SIG-M5 treated with dmso at 0.1 percent for 504 hours (cell line): ENCODE results near the gene HSD17B11.
A peak's percentile ranks its signal among the peaks of the same experiment; 100 is the strongest.
"Not testable (repeated sequence)": the region's sequence is repeated elsewhere in the genome, so short reads cannot be mapped to it uniquely, and the experiment has no call there.

Experiments
- DNase-seq: peaks from one replicate; lab custom pipeline; 2025; ENCODE audit not compliant: unreplicated experiment; lab: John Stamatoyannopoulos, UW

The HSD17B11 gene

DNA sequence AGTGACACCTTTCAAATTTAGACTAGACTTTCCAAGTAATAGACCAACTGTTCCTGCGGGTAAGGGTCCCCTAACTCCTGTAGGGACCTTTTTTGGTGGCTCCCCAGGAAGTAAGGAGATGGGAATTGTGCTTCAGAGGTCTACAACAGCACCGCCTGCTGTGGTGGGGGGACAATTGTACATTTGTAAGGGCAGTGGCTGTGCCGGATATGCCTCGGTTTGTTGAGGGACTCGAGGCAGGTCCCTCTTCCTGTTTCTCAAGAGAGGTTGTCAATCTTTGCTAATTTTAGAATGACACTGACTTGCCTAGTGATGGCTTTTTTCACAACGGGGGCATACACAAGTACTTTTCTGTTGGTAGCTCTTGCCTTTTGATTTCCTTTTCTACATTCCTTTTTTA is 15.5 kb upstream of the HSD17B11 start:
- peak; percentile 68 for DNase-seq

DNA sequence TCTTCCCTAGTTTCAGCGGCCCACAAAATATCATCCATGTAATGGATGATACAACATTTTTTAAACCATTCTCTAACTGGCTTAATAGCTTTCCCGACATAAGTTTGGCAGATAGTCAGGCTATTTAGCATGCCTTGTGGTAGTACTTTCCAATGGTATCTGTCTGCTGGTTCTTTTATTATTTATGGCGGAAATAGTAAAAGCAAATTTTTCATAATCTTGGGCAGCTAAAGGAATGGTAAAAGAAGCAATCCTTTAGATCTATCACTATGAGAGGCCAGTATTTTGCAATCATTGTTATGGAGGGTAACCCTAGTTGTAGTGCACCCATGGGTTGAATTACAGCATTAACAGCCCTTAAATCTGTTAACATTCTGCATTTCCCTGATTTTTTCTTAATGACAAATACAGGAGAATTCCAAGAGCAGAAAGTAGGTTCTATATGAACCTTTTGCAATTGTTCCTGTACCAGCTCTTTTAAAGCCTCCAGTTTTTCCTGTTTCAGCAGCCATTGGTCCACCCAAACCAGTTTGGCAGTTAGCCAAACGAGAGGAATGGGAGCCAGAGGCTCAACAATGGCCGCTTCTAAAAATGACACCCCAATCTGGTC is 14.3 kb upstream of the HSD17B11 start:
- no peak for DNase-seq

DNA sequence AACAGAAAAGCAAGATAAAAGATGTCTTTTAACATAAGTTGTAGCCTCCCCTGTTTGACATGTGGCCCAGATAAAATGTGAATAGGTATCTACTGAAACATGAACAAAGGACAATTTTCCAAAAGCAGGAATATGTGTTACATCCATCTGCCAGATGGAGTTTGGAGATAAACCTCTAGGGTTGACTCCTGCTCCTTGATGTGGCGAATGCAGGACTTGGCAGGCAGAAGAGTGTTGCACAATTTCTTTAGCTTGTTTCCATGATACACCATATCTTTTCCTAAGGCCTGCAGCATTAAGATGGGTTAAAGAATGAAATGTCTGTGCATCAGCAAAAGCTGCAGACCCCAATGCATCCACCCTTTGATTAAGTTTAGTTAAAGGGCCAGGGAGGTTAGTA is 12.7 kb upstream of the HSD17B11 start:
- DNase-seq: not testable (repeated sequence)

DNA sequence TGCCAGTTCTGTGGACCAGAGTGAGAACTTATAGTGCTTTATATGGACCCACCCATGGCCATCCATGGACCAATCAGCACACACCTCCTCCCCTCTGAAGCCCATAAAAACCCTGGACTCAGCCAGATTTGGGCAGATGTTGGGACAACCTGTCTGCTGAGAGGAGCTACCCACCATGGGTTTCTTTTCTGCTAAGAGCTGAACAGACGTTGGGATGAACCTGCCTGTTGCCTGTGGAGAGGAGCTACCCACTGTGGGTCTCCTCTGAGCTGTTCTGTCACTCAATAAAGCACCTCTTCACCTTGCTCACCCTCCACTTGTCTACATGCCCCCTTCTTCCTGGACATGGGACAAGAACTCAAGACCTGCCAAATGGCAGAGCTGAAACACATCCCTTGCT is 9.0 kb upstream of the HSD17B11 start:
- DNase-seq: no peak

DNA sequence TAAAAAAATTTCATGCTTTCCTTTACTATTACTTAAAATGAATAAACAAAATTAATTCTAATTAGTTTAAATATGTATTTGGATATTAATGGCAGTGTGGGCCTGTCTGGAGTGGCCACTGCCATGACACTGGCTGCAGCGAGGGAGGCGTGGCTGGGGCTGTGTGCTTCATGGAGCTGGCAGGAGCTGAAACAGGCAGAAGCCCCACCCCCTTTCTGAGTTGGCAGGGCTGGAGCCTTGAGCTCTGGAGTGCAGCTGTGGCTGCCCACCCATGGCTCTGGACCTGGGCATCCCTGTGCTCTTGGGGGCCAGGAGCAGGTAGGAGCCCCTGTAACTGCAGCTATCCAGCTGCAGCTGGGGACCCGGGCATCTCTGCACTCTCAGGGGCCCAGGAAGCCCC is 8.2 kb upstream of the HSD17B11 start:
- no peak for DNase-seq

DNA sequence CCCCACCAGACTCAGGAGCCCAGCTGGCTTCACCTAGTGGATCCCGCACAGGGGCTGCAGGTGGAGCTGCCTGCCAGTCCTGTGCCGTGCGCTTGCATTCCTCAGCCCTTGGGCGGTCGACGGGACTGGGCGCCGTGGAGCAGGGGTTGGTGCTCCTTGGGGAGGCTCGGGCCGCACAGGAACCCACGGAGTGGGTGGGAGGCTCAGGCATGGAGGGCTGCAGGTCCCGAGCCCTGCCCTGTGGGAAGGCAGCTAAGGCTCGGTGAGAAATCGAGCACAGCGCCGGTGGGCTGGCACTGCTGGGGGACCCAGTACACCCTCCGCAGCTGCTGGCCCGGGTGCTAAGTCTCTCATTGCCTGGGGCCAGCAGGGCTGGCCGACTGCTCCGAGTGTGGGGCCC is 4.9 kb upstream of the HSD17B11 start:
- DNase-seq: not testable (repeated sequence)

DNA sequence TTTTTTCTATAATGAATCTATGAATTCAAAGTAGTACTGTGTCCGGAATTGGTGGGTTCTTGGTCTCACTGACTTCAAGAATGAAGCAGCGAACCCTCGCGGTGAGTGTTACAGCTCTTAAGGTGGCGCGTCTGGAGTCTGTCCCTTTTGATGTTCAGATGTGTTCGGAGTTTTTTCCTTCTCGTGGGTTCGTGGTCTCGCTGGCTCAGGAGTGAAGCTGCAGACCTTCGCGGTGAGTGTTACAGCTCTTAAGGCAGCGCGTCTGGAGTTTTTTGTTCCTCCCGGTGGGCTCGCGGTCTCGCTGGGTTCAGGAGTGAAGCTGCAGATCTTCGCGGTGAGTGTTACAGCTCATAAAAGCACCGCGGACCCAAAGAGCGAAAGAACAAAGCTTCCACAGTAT is 4.1 kb upstream of the HSD17B11 start:
- not testable (repeated sequence) for DNase-seq

DNA sequence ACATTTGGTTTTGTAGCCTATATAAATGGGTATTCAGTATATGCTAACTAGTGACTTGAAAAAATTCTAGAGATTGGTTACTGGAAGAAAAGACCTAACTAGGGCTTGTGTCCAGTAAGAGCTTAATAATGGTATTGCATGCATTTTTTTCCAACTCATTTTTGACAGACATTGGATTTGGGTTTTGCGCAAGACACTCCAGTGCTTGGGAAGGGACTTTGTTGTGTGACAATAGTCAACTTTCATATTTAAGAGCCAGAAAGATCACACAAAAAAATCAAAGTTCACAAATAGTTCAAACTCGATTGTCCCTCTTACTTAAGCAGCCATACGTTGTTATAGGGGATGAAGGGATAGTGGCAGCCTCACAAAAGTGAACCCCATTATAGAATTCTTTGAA is 1.2 kb upstream of the HSD17B11 start:
- DNase-seq: no peak

DNA sequence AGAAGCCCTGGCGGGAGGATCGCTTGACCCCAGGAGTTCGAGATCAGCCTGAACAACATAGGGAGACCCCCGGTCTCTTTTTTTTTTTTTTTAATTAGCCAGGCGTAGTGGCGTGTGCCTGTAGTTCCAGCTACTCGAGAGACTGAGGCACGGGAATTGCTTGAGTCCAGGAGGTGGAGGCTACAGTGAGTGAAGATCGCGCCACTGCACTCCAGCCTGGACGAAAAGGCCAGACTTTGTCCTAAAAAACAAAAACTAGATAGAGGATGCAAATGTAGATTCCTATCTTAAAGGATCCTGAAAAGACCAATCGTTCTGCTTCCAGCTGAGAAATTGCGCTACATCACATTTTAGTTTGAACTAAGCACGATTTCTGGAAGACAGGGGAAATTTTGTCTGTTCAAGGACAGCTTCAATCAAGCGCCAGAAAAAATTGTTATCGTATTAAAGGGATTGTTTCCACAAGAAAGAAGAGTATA is 627 bp upstream of the HSD17B11 start:
- DNase-seq: no peak

DNA sequence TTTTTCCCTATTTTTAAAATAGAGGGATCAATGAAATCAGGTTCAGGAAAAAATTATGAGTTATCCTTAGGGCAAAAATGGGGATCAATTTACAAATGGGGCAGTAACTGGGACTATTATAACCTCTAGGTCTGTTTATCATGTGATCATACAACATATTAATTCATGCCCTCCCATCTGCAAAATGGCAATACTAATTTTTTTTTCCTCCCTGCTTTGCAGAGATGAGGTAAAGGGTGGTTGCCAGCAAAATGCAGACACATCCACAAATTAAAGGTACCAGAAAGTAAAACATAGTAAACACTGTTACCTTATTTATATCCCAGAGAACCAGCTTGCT is 467 bp downstream of the HSD17B11 start:
- DNase-seq: no peak

DNA sequence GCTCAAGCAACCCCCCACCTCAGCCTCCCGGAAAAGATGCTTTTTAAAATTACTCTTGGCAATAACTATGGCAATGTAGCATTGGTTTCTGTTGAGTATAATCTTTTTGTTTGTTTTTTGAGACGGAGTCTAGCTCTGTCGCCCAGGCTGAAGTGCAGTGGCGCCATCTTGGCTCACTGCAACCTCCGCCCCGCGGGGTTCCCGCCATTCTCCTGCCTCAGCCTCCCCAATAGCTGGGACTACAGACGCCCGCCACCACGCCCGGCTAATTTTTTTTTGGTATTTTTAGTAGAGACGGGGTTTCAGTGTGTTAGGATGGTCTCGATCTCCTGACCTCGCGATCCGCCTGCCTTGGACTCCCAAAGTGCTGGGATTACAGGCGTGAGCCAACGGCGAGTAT is 933 bp downstream of the HSD17B11 start:
- not testable (repeated sequence) for DNase-seq

DNA sequence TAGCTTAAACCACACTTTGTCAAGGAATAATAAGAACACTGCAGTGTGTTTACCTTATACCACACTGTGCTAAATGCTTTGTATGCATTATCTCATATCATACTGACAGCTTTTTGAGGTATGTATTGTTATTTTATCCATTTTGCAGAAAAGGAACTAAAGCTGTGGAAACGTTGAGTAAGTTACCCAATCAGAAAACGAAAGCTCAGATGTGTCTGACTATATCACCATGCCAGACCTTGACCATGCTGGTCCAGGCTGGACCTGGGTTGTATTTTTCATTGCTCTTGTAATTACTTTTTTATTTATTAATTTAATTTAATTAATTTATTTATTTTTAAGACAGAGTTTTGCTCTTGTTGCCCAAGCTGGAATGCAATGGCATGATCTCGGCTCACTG is 2.1 kb downstream of the HSD17B11 start:
- DNase-seq: peak; percentile 29

DNA sequence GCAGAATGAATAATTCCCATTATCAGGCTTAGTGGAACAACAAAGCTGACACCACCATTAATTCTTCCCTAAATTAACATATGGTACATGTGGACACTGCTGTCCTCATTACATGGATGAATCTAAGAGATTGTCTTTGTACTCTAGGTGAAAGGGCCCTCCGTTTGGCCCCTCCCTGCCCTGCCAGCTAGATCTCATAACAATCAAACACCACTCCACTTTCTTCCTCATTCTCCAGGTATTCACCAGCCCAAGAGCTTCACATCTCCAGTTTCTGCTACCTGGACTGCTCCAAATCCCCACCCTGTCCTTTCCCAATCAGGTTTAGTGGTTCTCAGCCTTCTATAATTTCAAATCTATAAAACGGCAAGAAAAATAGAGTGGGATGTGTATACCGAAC is 3.8 kb downstream of the HSD17B11 start:
- no peak for DNase-seq

DNA sequence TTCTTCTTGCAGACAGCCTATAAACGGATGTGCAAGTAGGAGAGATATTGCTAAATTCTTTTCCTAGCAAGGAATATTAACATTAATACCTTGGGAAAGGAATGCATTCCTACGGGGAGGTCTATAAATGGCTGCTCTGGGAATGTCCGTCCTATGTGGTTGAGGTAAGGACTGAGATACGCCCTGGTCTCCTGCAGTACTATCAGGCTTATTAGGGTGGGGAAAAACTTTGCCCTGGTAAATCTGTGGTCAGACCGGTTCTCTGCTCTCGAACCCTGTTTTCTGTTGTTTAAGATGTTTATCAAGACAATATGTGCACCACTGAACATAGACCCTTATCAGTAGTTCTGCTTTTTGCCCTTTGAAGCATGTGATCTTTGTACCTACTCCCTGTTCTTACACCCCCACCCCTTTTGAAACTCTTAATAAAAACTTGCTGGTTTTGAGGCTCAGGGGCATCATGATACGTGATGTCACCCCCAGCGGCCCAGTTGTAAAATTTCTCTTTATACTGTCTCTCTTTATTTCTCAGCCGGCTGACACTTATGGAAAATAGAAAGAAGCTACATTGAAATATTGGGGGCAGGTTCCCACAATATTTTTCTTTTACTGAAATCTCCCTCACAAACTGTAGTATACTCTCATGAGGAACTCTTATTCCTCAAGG is 6.4 kb downstream of the HSD17B11 start:
- DNase-seq: not testable (repeated sequence)

DNA sequence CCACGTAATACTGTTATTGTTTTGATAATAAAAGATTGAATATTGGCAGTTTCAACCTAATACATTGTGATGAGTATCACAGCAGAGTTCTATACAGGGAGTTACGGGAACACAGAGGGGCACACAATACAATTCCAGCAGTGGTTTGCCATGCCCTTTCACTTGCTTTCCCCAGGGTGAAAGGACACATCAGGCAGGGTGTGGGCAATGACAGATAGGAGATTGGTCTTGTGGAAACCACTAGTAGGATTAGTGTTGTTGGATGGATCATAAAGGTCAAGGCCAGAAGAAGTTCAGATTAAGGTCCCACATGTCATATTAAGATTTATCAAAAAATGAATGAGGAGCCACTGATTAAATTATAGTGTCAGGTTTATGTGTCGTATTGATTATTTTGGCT is 8.1 kb downstream of the HSD17B11 start:
- no peak for DNase-seq

DNA sequence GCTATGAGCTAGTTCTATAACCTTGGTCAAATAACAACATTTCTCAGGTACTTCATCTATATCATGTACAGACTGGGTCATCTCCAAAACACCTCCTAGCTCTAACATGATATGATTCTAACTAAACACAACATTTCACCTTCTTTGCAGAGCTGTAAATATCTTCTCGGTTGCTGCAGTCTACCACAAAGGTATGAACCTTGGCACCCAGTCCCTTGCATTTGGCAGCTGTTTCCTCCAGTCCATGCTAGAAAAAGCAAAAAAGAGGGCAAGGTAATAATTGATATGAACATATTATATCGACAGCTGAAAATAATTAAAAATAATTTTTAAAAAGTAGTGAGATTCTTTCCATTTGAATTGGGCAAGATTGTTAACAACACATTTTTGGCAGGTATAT is 8.9 kb downstream of the HSD17B11 start:
- no peak for DNase-seq

DNA sequence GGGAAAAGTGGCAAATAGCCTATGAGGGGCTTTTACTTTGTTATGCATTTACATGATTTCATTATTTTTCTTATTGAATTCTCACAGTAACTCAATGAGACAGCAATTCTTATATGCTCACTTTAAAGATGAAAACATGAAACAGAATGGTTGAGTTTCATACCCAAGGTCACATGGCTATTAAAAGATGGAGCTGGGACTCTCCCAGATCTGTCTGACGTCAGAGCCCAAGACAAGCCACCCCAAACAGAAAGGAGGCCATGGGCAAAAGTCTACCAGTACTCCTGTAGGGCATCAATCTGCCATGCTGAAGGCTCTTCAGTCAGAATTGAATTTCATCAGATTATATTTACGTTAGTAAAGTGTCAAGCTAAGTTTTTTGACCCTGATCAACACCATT is 13.2 kb downstream of the HSD17B11 start:
- no peak for DNase-seq

DNA sequence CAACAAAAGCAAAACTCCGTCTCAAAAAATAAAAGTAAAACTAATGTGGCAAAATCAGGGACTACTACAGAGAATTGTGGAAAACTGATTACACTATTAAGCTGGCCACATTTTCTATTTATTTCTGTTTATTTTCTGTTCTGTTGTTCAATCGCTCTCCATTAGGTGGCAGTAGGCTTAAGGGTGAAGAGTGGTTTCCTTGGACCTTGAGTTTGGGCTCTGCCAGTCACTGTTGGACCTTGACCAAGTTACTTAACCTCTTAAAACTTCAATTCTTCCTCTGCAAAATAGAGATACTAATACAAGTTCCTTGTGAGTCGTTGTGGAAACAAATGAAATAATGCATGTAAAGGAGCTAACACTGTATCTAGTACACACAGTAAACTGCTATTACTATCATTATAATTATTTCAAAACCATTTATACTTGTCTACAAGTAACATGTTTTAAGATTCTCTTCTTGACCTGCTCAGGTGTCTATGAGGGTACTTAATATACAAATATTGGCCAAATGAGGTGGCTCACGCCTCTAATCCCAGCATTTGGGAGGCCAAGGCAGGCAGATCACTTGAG is 15.2 kb downstream of the HSD17B11 start:
- peak; percentile 35 for DNase-seq

DNA sequence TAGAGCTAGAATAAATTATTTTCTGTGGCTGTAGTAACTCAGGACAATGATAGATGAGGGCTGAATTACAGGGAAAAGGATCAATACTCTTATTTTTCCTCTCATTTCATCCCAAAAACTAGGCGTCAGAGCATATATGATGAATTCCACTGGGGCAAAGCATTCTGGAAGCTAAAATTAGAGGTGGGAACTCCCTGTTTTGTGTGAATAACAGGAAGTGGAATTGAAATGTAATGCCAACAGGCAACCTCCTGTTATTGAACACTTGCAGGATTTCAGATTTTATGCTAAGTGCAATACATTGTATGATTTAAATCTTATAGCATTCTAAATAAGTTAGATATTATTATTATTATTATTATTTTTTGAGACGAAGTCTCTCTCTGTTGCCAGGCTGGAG is 20.9 kb downstream of the HSD17B11 start:
- no peak for DNase-seq

DNA sequence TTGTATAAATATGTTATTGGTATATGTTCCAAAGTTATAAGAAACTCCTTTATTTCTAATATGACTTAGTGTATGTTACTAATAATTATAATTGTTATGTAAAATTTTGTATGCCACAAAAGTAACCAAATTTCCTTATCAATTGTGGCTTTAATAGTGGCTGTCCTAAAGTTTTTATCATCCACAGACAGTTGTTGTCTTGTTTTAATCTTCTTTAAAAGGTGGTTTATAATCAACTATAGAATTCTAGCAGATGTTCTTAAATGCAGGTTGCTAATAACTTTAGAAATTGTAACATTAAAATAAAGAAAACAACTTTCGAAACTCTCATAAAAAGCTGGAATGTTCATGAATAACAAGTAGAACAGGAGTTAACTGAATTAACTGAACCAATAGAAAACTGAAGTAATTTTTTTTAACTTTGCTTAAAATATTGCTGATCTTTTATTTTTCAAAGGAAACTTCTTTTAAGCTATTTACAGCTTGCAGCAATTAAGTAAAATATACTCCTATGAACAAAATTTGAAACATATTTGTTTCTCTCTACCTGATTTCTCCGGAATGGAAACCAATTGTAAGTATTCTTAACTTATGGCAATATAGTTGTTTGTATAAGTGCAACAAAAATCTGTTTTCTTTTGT is 24.3 kb downstream of the HSD17B11 start:
- DNase-seq: no peak

DNA sequence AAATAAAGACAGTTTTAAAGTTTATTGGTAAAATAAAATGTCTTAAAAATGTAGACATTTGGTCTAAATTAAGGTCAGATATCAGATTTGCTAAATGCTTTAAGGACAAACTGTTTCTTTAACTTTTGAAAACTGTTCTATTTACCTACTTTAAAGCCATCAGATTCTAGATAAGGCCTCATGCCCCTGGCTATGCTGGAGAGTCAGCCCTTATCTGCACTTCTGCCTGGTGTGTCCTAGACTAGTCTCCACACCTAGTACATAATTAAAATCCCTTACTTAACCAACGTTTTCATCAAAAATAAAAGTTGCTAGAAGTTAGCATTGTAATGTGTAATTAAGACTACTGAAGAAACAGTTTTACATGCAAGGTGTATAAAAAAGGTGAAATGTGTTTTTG is 25.6 kb downstream of the HSD17B11 start:
- no peak for DNase-seq

DNA sequence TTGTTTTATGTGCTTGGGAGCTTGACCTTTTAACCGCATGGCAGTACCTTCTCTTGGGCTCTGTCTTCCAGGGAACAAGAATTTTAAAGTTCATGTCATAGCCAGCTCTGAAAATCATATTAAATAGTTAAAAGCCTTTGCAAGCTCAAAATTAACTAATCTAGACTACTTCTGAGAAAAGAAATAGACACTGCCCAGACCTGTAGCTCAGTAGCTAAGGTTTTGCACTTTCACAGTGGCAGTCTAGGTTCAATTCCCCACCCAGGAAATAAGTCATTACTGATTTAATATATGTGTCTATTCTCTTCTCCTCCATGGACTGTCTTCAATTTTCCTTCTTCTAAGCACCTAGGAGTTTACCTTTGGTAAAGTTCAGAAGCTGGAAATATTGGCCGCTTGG is 27.4 kb downstream of the HSD17B11 start:
- no peak for DNase-seq
